IMR-90 (cell line): ENCODE measurements around the gene MAML2. TPM values are rescaled to one million over a fixed set of nuclear protein-coding genes. Genes with fewer than 3 reads are reported as not detected.

ENCODE experiments used
- ATAC-seq: fragments of 200-7000 bp; cut with Tn5 transposase; 2 replicates; pipeline ENCODE4 v1.9.1; 2020; ENCODE audit warnings: low read depth, mild to moderate bottlenecking, moderate library complexity
- BruUV-seq: library from RNA; stranded (reverse); fragments of 400-500 nt; replicated peaks from 2 replicates; lab custom pipeline; 2021; lab: Mats Ljungman, UMichigan
- CTCF ChIA-PET: fragments of 300-600 bp; formaldehyde crosslinking; extraction: SDS; loops from one replicate; lab custom pipeline; 2021; ENCODE audit warnings: antibody characterized with exemption; lab: Yijun Ruan, JAX
- POLR2A ChIA-PET: fragments of 300-600 bp; sonication (Branson Sonifier 250); formaldehyde crosslinking; loops from one replicate; lab custom pipeline; 2022; ENCODE audit warnings: antibody characterized with exemption; ENCODE audit not compliant: unreplicated experiment; lab: Charles Lee
- DNase-seq: peaks from one replicate; pipeline ENCODE4 v3.0.0; 2013
- H2AFZ ChIP-seq: replicated peaks from 2 replicates; pipeline ENCODE3; 2013; ENCODE audit warnings: low read length, mild to moderate bottlenecking; ENCODE audit not compliant: poor library complexity
- H2AK5ac ChIP-seq: 2 replicates; pipeline ENCODE4 v1.6.1; 2013; ENCODE audit warnings: low read depth, low read length, inconsistent platforms
- H2AK9ac ChIP-seq: replicated peaks from 2 replicates; pipeline ENCODE3; 2013; ENCODE audit warnings: mild to moderate bottlenecking, low read depth, low read length, moderate library complexity; ENCODE audit not compliant: poor library complexity
- H2BK120ac ChIP-seq: 2 replicates; pipeline ENCODE4 v1.6.1; 2013; ENCODE audit warnings: low read depth, low read length, inconsistent platforms
- H2BK15ac ChIP-seq: 3 replicates; pipeline ENCODE4 v1.6.1; 2013; ENCODE audit warnings: low read depth, low read length, inconsistent platforms
- H2BK20ac ChIP-seq: 2 replicates; pipeline ENCODE4 v1.6.1; 2013; ENCODE audit warnings: low read depth, mild to moderate bottlenecking, inconsistent platforms, low read length, moderate library complexity
- H2BK5ac ChIP-seq: 2 replicates; pipeline ENCODE4 v1.6.1; 2013; ENCODE audit warnings: mild to moderate bottlenecking, low read depth, low read length, inconsistent platforms; ENCODE audit not compliant: poor library complexity, severe bottlenecking
- H3K14ac ChIP-seq: replicated peaks from 2 replicates; pipeline ENCODE4 v1.6.1; 2013; ENCODE audit warnings: low read depth, low read length, inconsistent platforms
- H3K18ac ChIP-seq: 2 replicates; pipeline ENCODE4 v1.6.1; 2013; ENCODE audit warnings: low read depth, low read length, control low read depth
- H3K23ac ChIP-seq: 2 replicates; pipeline ENCODE4 v1.6.1; 2013; ENCODE audit warnings: low read depth, low read length, inconsistent platforms
- H3K27ac ChIP-seq: 2 replicates; pipeline ENCODE4 v1.5.1; 2013; ENCODE audit warnings: mild to moderate bottlenecking, control low read depth, low read length; ENCODE audit not compliant: insufficient read depth
- H3K27me3 ChIP-seq: 2 replicates; pipeline ENCODE4 v1.6.1; 2013; ENCODE audit warnings: low read length; ENCODE audit not compliant: control insufficient read depth, insufficient read depth
- H3K36me3 ChIP-seq: 2 replicates; pipeline ENCODE4 v1.6.1; 2013; ENCODE audit warnings: low read length, mixed read lengths; ENCODE audit not compliant: control insufficient read depth, insufficient read depth
- H3K4ac ChIP-seq: 2 replicates; pipeline ENCODE4 v1.6.1; 2013; ENCODE audit warnings: low read depth, low read length, inconsistent platforms
- H3K4me1 ChIP-seq: 2 replicates; pipeline ENCODE4 v1.6.1; 2013; ENCODE audit warnings: low read length, mixed read lengths; ENCODE audit not compliant: control insufficient read depth, insufficient read depth
- H3K4me2 ChIP-seq: 2 replicates; pipeline ENCODE4 v1.6.1; 2013; ENCODE audit warnings: low read depth, mild to moderate bottlenecking, control low read depth, low read length, moderate library complexity
- H3K4me3 ChIP-seq: 2 replicates; pipeline ENCODE4 v1.5.1; 2013; ENCODE audit warnings: low read depth, mild to moderate bottlenecking, control low read depth, low read length, moderate library complexity; ENCODE audit not compliant: insufficient read depth
- H3K56ac ChIP-seq: 2 replicates; pipeline ENCODE4 v1.6.1; 2013; ENCODE audit warnings: low read length, inconsistent platforms; ENCODE audit not compliant: insufficient read depth; ENCODE audit errors: extremely low read depth
- H3K79me1 ChIP-seq, 2 experiments: 2 replicates each; pipeline ENCODE4 v1.6.1; 2013; ENCODE audit warnings: low read length in 2 of 2, inconsistent platforms in 1 of 2, low read depth in 1 of 2
- H3K9ac ChIP-seq: 2 replicates; pipeline ENCODE4 v1.6.1; 2013; ENCODE audit warnings: low read depth, low read length, control low read depth
- H3K9me1 ChIP-seq: 2 replicates; pipeline ENCODE4 v1.6.1; 2013; ENCODE audit warnings: low read length, inconsistent platforms; ENCODE audit not compliant: insufficient read depth
- H3K9me3 ChIP-seq: 2 replicates; pipeline ENCODE4 v1.6.1; 2013; ENCODE audit warnings: low read length; ENCODE audit not compliant: control insufficient read depth, insufficient read depth
- H4K20me1 ChIP-seq: 2 replicates; pipeline ENCODE4 v1.6.1; 2013; ENCODE audit warnings: low read length, inconsistent platforms; ENCODE audit not compliant: insufficient read depth
- H4K5ac ChIP-seq: 2 replicates; pipeline ENCODE4 v1.6.1; 2013; ENCODE audit warnings: mild to moderate bottlenecking, low read depth, low read length, control low read depth
- H4K8ac ChIP-seq, 2 experiments: 2 replicates each; pipeline ENCODE4 v1.6.1; 2013; ENCODE audit warnings: low read depth in 2 of 2, low read length in 2 of 2, control low read depth in 1 of 2, inconsistent platforms in 1 of 2
- H4K91ac ChIP-seq: 2 replicates; pipeline ENCODE4 v1.6.1; 2013; ENCODE audit warnings: low read depth, low read length, inconsistent platforms; ENCODE audit not compliant: insufficient read depth
- CEBPB ChIP-seq: IDR thresholded peaks from 2 replicates; pipeline ENCODE4 v1.6.1; 2012; ENCODE audit warnings: low read depth, low read length, improper control_type of control experiment
- CHD1 ChIP-seq: IDR thresholded peaks from 2 replicates; pipeline ENCODE4 v1.6.1; 2012; ENCODE audit warnings: low read depth, low read length, improper control_type of control experiment
- POLR2A ChIP-seq: IDR thresholded peaks from 2 replicates; pipeline ENCODE4 v1.6.1; 2012; ENCODE audit warnings: mild to moderate bottlenecking, low read depth, low read length
- RCOR1 ChIP-seq: IDR thresholded peaks from 2 replicates; pipeline ENCODE4 v1.6.1; 2012; ENCODE audit warnings: mild to moderate bottlenecking, low read length, improper control_type of control experiment; ENCODE audit not compliant: insufficient replicate concordance
- RFX5 ChIP-seq: IDR thresholded peaks from 2 replicates; pipeline ENCODE4 v1.8.0; 2012; ENCODE audit warnings: low read depth, mild to moderate bottlenecking, low read length, moderate library complexity
- SMC3 ChIP-seq: fragments of 150-350 bp; IDR thresholded peaks from 2 replicates; pipeline ENCODE4 v1.6.1; 2016; ENCODE audit warnings: low read depth, mild to moderate bottlenecking, antibody characterized with exemption, low read length, moderate library complexity
- WGBS, 2 experiments: methylation state at CpG; one replicate each; pipeline versions ENCODE4 v1.1.5 to v1.1.7; 2013; ENCODE audit warnings: missing lambda C conversion rate in 2 of 2; ENCODE audit not compliant: insufficient read length in 1 of 2; ENCODE audit errors: extremely low coverage in 2 of 2; 5-methylcytosine and 5-hydroxymethylcytosine counted together
- dilution Hi-C: fragments of 300-500 bp; cut with HindIII; formaldehyde crosslinking; loops from one replicate; pipeline ENCODE4 v1.14.3; 2018; ENCODE audit warnings: low sequenced_read_pairs; ENCODE audit not compliant: unreplicated experiment
- in situ Hi-C: fragments of 300-500 bp; cut with MboI; formaldehyde crosslinking; loops from 3 replicates; pipeline ENCODE4 v1.14.3; 2019; ENCODE audit warnings: low sequenced_read_pairs, inconsistent platforms, mixed read lengths
- intact Hi-C: fragments of 100-400 bp; cut with micrococcal nuclease; formaldehyde crosslinking; loops from 2 replicates; pipeline ENCODE4 v1.10.0; 2022
- polyA plus RNA-seq, 3 experiments: library from polyadenylated mRNA; depleted of rRNA; stranded (reverse); fragments of >200 nt; gene quantifications; 2 replicates each; pipeline ENCODE4 v1.2.3, GENCODE V29; 2012; ENCODE audit warnings: low replicate concordance in 1 of 3
- total RNA-seq: library from RNA; depleted of rRNA; stranded (reverse); fragments of >200 nt; gene quantifications from 2 replicates; pipeline ENCODE4 v1.2.3, GENCODE V29; 2012
- TF ChIP-seq, protein P1 (sequence below): fragments of 150-350 bp; IDR thresholded peaks from 2 replicates; pipeline ENCODE4 v1.6.1; 2016; ENCODE audit warnings: low read depth, mild to moderate bottlenecking, low read length, moderate library complexity, borderline replicate concordance
- TF ChIP-seq, protein P2 (sequence below): conservative IDR thresholded peaks from 2 replicates; pipeline ENCODE4 v1.5.1; 2012; ENCODE audit warnings: mild to moderate bottlenecking, low read depth, low read length, improper control_type of control experiment

MAML2 gene
- total and polyA plus RNA-seq, 2 of the 4 experiments (the other 2 are of a cell fraction), result 15.0 to 19.5 TPM

DNA sequence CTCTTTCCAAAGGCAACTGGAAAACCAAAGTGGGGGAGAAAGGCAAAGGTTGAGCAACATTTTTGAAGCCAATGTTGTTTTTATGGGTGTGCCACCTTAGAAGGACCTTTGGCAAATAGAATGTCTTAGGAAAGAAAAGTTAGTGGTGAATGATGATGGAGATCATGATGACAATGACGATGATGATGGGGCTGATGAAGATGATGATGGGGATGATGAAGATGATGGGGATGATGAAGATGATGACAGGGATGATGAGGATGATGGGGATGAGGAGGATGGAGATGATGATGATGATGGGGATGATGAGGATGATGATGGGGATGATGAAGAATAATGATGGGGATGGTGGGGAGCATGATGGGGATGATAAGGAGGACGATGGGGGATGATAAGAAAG is 340.7 kb downstream of the MAML2 start:
- H3K23ac ChIP-seq, result no peak overlapping the region
- H2BK5ac ChIP-seq, result no peak overlapping the region
- in situ Hi-C loops (no loop called here), intact Hi-C loops (no loop called here), dilution Hi-C loops (no loop called here)
- TF ChIP-seq RFX5, result no peak
- no peak for TF ChIP-seq CHD1
- no peak for TF ChIP-seq SMC3
- TF ChIP-seq POLR2A, result no peak
- TF ChIP-seq RCOR1, result no peak
- TF ChIP-seq CEBPB, result no peak
- TF ChIP-seq, protein P1, sequence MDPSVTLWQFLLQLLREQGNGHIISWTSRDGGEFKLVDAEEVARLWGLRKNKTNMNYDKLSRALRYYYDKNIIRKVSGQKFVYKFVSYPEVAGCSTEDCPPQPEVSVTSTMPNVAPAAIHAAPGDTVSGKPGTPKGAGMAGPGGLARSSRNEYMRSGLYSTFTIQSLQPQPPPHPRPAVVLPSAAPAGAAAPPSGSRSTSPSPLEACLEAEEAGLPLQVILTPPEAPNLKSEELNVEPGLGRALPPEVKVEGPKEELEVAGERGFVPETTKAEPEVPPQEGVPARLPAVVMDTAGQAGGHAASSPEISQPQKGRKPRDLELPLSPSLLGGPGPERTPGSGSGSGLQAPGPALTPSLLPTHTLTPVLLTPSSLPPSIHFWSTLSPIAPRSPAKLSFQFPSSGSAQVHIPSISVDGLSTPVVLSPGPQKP, result no peak
- TF ChIP-seq, protein P2, sequence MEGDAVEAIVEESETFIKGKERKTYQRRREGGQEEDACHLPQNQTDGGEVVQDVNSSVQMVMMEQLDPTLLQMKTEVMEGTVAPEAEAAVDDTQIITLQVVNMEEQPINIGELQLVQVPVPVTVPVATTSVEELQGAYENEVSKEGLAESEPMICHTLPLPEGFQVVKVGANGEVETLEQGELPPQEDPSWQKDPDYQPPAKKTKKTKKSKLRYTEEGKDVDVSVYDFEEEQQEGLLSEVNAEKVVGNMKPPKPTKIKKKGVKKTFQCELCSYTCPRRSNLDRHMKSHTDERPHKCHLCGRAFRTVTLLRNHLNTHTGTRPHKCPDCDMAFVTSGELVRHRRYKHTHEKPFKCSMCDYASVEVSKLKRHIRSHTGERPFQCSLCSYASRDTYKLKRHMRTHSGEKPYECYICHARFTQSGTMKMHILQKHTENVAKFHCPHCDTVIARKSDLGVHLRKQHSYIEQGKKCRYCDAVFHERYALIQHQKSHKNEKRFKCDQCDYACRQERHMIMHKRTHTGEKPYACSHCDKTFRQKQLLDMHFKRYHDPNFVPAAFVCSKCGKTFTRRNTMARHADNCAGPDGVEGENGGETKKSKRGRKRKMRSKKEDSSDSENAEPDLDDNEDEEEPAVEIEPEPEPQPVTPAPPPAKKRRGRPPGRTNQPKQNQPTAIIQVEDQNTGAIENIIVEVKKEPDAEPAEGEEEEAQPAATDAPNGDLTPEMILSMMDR, result no peak
- H3K9me1 ChIP-seq, result no peaks in the 10 kb centered on the region
- no peak overlapping the region for H3K27ac ChIP-seq
- H4K20me1 ChIP-seq, result no peaks in the 10 kb centered on the region
- ChIA-PET POLR2A (no interaction called here), CTCF (no interaction called here)
- H3K4me3 ChIP-seq, result no peak overlapping the region
- no peak overlapping the region for H2AK5ac ChIP-seq
- no peak overlapping the region for H4K91ac ChIP-seq
- no peak overlapping the region for H2BK20ac ChIP-seq
- no peak overlapping the region for H3K14ac ChIP-seq
- no peak overlapping the region for H4K5ac ChIP-seq
- H3K18ac ChIP-seq, result no peak overlapping the region
- ATAC-seq (no peak), DNase-seq (no peak)
- H3K9ac ChIP-seq, result no peak overlapping the region
- H4K8ac ChIP-seq, result no peak overlapping the region
- WGBS, 2 experiments, result 100% methylated on average over 1 to 2 of the region's 2 CpGs
- H2BK15ac ChIP-seq, result no peak overlapping the region
- BruUV-seq, result no TSS peak
- peaks cover 6% of the 10 kb centered on the region; the same call in 1 of the 2 replicates for H3K4me1 ChIP-seq
- no peaks in the 10 kb centered on the region for H3K27me3 ChIP-seq
- H2BK120ac ChIP-seq, result no peak overlapping the region
- H3K36me3 ChIP-seq, result no peaks in the 10 kb centered on the region
- H3K79me1 ChIP-seq, result peaks cover 16 to 34% of the 10 kb centered on the region in 2 experiments
- no peak overlapping the region for H2AFZ ChIP-seq
- peaks cover 2% of the 10 kb centered on the region; the same call in 1 of the 2 replicates for H3K9me3 ChIP-seq
- no peak overlapping the region for H3K56ac ChIP-seq
- no peak overlapping the region for H3K4me2 ChIP-seq
- no peak overlapping the region for H3K4ac ChIP-seq
- H2AK9ac ChIP-seq, result no peak overlapping the region
